HCT116 (cell line): ENCODE measurements around the gene ZNF423. TPM values are rescaled to one million over a fixed set of nuclear protein-coding genes. Genes with fewer than 3 reads are reported as not detected.

Experiments
- ATAC-seq: fragments of 200-7000 bp; cut with Tn5 transposase; 2 replicates; pipeline ENCODE4 v1.9.1; 2020; ENCODE audit warnings: mild to moderate bottlenecking, moderate library complexity
- BruUV-seq: library from RNA; stranded (reverse); fragments of 400-500 nt; replicated peaks from 2 replicates; lab custom pipeline; 2021; lab: Mats Ljungman, UMichigan
- CTCF ChIA-PET: fragments of 300-600 bp; sonication (Branson Sonifier 250); formaldehyde crosslinking; loops from one replicate; lab custom pipeline; 2021; ENCODE audit warnings: antibody characterized with exemption; lab: Charles Lee
- POLR2A ChIA-PET: fragments of 300-600, 350-600 bp; sonication (Branson Sonifier 250); formaldehyde crosslinking; loops from one replicate; lab custom pipeline; 2021; ENCODE audit warnings: antibody characterized with exemption; lab: Charles Lee
- RAD21 ChIA-PET, 2 experiments: fragments of 300-600 bp; sonication (Branson Sonifier 250); formaldehyde crosslinking; loops; one replicate each; lab custom pipeline; 2023; ENCODE audit warnings: low total read pairs in 2 of 2; ENCODE audit not compliant: uncharacterized antibody in 2 of 2, unreplicated experiment in 2 of 2, low non-redundant PET in 1 of 2; lab: Charles Lee
- DNase-seq: peaks from one replicate; pipeline ENCODE4 v3.0.0-alpha.2; 2010; ENCODE audit warnings: low read depth, low spot score
- H2AFZ ChIP-seq: fragments of 200-600 bp; shearing (Covaris generic), sonication (generic); 2 replicates; pipeline ENCODE4 v1.6.1; 2017; ENCODE audit warnings: low read depth, mixed run types, mixed read lengths, antibody characterized with exemption, low read length; ENCODE audit not compliant: poor library complexity, severe bottlenecking
- H3K27ac ChIP-seq: 2 replicates; pipeline ENCODE4 v1.5.1; 2012; ENCODE audit warnings: low read depth, low read length
- H3K27me3 ChIP-seq: fragments of 200-600 bp; sonication (generic); 2 replicates; pipeline ENCODE4 v1.6.1; 2016; ENCODE audit warnings: mixed run types, low read length, mixed read lengths; ENCODE audit not compliant: insufficient read depth
- H3K36me3 ChIP-seq, 2 experiments: fragments of 200-500 bp in 1 of 2; fragments of 200-600 bp in 1 of 2; sonication (Bioruptor generic) in 1 of 2; sonication (generic) in 1 of 2; 2 replicates each; pipeline versions ENCODE4 v1.5.1 to v1.6.1; 2014 to 2016; ENCODE audit warnings: low read length in 2 of 2, inconsistent platforms in 1 of 2, mixed read lengths in 1 of 2, mixed run types in 1 of 2; ENCODE audit not compliant: insufficient read depth in 2 of 2, control insufficient read depth in 1 of 2
- H3K4me1 ChIP-seq, 2 experiments: fragments of 200-600 bp in 1 of 2; sonication (generic) in 1 of 2; 2 replicates each; pipeline versions ENCODE4 v1.5.1 to v1.6.1; 2012 to 2017; ENCODE audit warnings: low read length in 2 of 2, inconsistent platforms in 1 of 2, mild to moderate bottlenecking in 1 of 2, mixed read lengths in 1 of 2, mixed run types in 1 of 2, moderate library complexity in 1 of 2; ENCODE audit not compliant: insufficient read depth in 2 of 2, control insufficient read depth in 1 of 2
- H3K4me2 ChIP-seq: fragments of 200-600 bp; sonication (generic); 2 replicates; pipeline ENCODE4 v1.6.1; 2017; ENCODE audit warnings: mixed run types, low read length, mixed read lengths
- H3K4me3 ChIP-seq, 2 experiments: fragments of 200-600 bp in 1 of 2; sonication (generic) in 1 of 2; replicated peaks in 1 of 2; 2 replicates each; pipeline ENCODE4 v1.5.1; 2011 to 2016; ENCODE audit warnings: low read length in 2 of 2, control low read depth in 1 of 2, low read depth in 1 of 2, mild to moderate bottlenecking in 1 of 2, mixed read lengths in 1 of 2, mixed run types in 1 of 2
- H3K79me2 ChIP-seq: fragments of 200-600 bp; sonication (generic); 2 replicates; pipeline ENCODE4 v1.6.1; 2017; ENCODE audit warnings: mild to moderate bottlenecking, mixed run types, low read length, moderate library complexity, mixed read lengths; ENCODE audit not compliant: insufficient read depth
- H3K9ac ChIP-seq: fragments of 200-600 bp; sonication (generic); 2 replicates; pipeline ENCODE4 v1.6.1; 2016; ENCODE audit warnings: low read length, mixed read lengths
- H3K9me2 ChIP-seq: fragments of 200-600 bp; sonication (generic), shearing (Covaris generic); 2 replicates; pipeline ENCODE4 v1.6.1; 2017; ENCODE audit warnings: mixed run types, mild to moderate bottlenecking, moderate library complexity; ENCODE audit not compliant: insufficient read depth
- H3K9me3 ChIP-seq, 2 experiments: fragments of 200-500 bp in 1 of 2; fragments of 200-600 bp in 1 of 2; sonication (Bioruptor generic) in 1 of 2; sonication (generic) in 1 of 2; 2 replicates each; pipeline ENCODE4 v1.6.1; 2014 to 2017; ENCODE audit warnings: low read length in 2 of 2, mixed read lengths in 2 of 2, inconsistent platforms in 1 of 2, low read depth in 1 of 2, mild to moderate bottlenecking in 1 of 2, mixed run types in 1 of 2, moderate library complexity in 1 of 2; ENCODE audit not compliant: control insufficient read depth in 1 of 2, insufficient read depth in 1 of 2
- H4K20me1 ChIP-seq: fragments of 200-600 bp; sonication (generic), shearing (Covaris generic); 2 replicates; pipeline ENCODE4 v1.6.1; 2017; ENCODE audit warnings: mixed run types, mild to moderate bottlenecking, moderate library complexity; ENCODE audit not compliant: insufficient read depth
- EZH2 ChIP-seq: fragments of 200-600 bp; sonication (generic); IDR thresholded peaks from 2 replicates; pipeline ENCODE4 v1.6.1; 2017; ENCODE audit warnings: antibody characterized with exemption, mixed run types
- EZH2phosphoT487 ChIP-seq: fragments of 200-600 bp; IDR thresholded peaks from 2 replicates; pipeline ENCODE4 v1.6.1; 2018; ENCODE audit warnings: antibody characterized with exemption, borderline replicate concordance
- FOSL1 ChIP-seq: IDR thresholded peaks from 2 replicates; pipeline ENCODE4 v1.6.1; 2012; ENCODE audit warnings: low read depth
- POLR2AphosphoS5 ChIP-seq: IDR thresholded peaks from 2 replicates; pipeline ENCODE4 v1.6.1; 2011; ENCODE audit warnings: mild to moderate bottlenecking, low read depth, low read length, moderate library complexity
- RAD21 ChIP-seq: IDR thresholded peaks from 2 replicates; pipeline ENCODE4 v1.6.1; 2012; ENCODE audit warnings: low read depth, mild to moderate bottlenecking
- SRF ChIP-seq: IDR thresholded peaks from 2 replicates; pipeline ENCODE4 v1.6.1; 2012; ENCODE audit warnings: low read depth
- YY1 ChIP-seq: IDR thresholded peaks from 2 replicates; pipeline ENCODE4 v1.6.1; 2011; ENCODE audit warnings: low read length, low read depth, moderate library complexity, mild to moderate bottlenecking; ENCODE audit not compliant: insufficient replicate concordance; ENCODE audit errors: extremely low read depth
- ZFX ChIP-seq: fragments of 450-650 bp; IDR thresholded peaks from 2 replicates; pipeline ENCODE4 v1.6.1; 2017
- intact Hi-C: fragments of 100-400 bp; cut with micrococcal nuclease; formaldehyde crosslinking; loops from 2 replicates; pipeline ENCODE4 v1.10.0; 2022
- total RNA-seq: library from RNA; stranded (reverse); gene quantifications from one replicate; pipeline ENCODE4 v1.2.1, GENCODE V29; 2021; ENCODE audit not compliant: unreplicated experiment
- TF ChIP-seq, protein P1 (sequence below): IDR thresholded peaks from 2 replicates; pipeline ENCODE4 v1.6.1; 2011; ENCODE audit warnings: mild to moderate bottlenecking, low read length, moderate library complexity; ENCODE audit not compliant: insufficient replicate concordance; ENCODE audit errors: extremely low read depth
- TF ChIP-seq, protein P2 (sequence below): IDR thresholded peaks from 2 replicates; pipeline ENCODE4 v1.6.1; 2012; ENCODE audit warnings: low read depth

ZNF423 gene
- total RNA-seq, 1 experiment from 2014 or later: 0.22 TPM

DNA sequence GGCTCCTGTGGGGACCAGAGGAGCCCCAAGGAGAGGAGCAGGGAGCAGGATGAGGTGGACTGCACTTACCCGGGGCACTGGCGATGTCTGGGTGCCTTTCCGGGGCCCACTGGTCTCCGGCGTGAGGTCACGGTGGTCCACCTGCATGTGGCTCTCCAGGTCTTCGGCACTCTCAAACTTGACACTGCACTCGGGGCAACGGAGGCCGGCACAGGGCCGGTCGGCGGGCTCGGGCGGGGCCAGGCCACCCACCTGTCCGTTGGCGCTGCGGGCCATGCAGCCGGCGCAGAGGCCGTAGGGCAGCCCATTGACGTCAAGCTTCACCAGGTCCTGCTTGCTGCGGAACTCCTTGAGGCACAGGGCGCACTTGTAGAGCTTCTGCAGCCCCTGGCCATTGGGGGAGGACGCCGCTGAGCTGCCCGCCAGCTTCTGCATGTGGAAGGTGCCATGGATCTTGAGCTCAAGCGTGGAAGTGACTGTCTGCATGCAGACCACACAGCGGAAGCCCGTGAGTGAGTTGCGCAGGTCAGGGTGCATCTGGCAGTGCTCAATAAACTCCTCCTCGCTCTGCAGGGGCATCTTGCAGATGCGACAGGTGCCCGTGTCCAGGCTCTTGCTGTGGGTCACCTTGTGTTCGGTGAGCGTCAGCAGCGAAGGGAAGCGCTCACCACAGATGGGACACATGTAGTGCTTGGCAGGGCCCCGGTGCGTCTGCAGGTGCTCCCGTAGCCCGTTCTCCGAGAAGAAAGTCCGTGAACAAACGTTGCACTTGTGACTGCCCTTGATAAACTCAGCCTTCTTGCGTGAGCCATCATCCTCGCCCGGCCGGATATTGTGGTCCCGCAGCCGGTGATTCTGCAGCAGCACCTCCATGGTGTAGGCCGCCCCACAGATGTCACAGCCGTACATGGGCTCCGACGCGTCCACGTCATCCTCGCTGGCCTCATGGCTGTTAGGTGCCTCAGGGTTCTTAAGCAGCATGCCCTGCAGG lies 220.0 kb downstream of the ZNF423 start:
- H3K27me3 ChIP-seq: no peaks in the 10 kb centered on the region
- no peaks in the 10 kb centered on the region for H3K9me2 ChIP-seq
- H2AFZ ChIP-seq: no peak overlapping the region
- no peak for DNase-seq
- H3K27ac ChIP-seq: no peak overlapping the region
- H3K4me3 ChIP-seq: no peak overlapping the region
- RAD21 ChIA-PET: no interaction called here
- no peaks in the 10 kb centered on the region for H4K20me1 ChIP-seq
- H3K79me2 ChIP-seq: no peaks in the 10 kb centered on the region
- intact Hi-C loops: no loop called here
- H3K4me2 ChIP-seq: no peak overlapping the region
- no peak for ATAC-seq
- no peak overlapping the region for H3K9ac ChIP-seq
- H3K4me1 ChIP-seq: no peaks in the 10 kb centered on the region
- no TSS peak for BruUV-seq
- CTCF ChIA-PET: no interaction called here
- H3K36me3 ChIP-seq: no peaks in the 10 kb centered on the region
- H3K9me3 ChIP-seq: no peaks in the 10 kb centered on the region
- POLR2A ChIA-PET: no interaction called here
- TF ChIP-seq EZH2phosphoT487 (no peak), FOSL1 (no peak)

DNA sequence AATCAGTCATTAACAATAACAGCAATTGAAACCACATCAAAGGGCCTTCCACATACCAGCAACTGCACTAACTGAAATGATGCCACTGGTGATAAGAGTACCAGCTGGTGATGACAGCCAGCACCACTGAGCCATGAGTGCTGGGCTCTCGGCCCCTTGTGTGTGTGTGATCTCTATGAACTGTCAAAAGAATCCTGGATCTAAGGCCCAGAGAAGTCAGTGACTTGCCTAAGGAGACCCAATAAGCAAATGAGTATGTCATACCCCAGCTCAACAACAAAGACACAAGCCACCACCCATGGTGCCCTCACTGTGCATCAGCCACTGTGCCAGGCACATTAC lies 220.9 kb downstream of the ZNF423 start:
- no TSS peak for BruUV-seq
- H3K27ac ChIP-seq: no peak overlapping the region
- no peak overlapping the region for H3K4me2 ChIP-seq
- H3K27me3 ChIP-seq: no peaks in the 10 kb centered on the region
- RAD21 ChIA-PET: no interaction called here
- no peak overlapping the region for H3K9ac ChIP-seq
- H3K4me3 ChIP-seq: no peak overlapping the region
- H3K9me2 ChIP-seq: no peaks in the 10 kb centered on the region
- DNase-seq (no peak), ATAC-seq (no peak)
- POLR2A ChIA-PET: no interaction called here
- intact Hi-C loops: no loop called here
- no peaks in the 10 kb centered on the region for H3K9me3 ChIP-seq
- CTCF ChIA-PET: no interaction called here
- no peaks in the 10 kb centered on the region for H4K20me1 ChIP-seq
- no peak overlapping the region for H2AFZ ChIP-seq
- H3K36me3 ChIP-seq: no peaks in the 10 kb centered on the region
- TF ChIP-seq SRF (no peak), YY1 (no peak), POLR2AphosphoS5 (no peak), ZFX (no peak), RAD21 (no peak), EZH2 (no peak)
- TF ChIP-seq, protein P1, sequence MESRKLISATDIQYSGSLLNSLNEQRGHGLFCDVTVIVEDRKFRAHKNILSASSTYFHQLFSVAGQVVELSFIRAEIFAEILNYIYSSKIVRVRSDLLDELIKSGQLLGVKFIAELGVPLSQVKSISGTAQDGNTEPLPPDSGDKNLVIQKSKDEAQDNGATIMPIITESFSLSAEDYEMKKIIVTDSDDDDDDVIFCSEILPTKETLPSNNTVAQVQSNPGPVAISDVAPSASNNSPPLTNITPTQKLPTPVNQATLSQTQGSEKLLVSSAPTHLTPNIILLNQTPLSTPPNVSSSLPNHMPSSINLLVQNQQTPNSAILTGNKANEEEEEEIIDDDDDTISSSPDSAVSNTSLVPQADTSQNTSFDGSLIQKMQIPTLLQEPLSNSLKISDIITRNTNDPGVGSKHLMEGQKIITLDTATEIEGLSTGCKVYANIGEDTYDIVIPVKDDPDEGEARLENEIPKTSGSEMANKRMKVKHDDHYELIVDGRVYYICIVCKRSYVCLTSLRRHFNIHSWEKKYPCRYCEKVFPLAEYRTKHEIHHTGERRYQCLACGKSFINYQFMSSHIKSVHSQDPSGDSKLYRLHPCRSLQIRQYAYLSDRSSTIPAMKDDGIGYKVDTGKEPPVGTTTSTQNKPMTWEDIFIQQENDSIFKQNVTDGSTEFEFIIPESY: no peak
- TF ChIP-seq, protein P2, sequence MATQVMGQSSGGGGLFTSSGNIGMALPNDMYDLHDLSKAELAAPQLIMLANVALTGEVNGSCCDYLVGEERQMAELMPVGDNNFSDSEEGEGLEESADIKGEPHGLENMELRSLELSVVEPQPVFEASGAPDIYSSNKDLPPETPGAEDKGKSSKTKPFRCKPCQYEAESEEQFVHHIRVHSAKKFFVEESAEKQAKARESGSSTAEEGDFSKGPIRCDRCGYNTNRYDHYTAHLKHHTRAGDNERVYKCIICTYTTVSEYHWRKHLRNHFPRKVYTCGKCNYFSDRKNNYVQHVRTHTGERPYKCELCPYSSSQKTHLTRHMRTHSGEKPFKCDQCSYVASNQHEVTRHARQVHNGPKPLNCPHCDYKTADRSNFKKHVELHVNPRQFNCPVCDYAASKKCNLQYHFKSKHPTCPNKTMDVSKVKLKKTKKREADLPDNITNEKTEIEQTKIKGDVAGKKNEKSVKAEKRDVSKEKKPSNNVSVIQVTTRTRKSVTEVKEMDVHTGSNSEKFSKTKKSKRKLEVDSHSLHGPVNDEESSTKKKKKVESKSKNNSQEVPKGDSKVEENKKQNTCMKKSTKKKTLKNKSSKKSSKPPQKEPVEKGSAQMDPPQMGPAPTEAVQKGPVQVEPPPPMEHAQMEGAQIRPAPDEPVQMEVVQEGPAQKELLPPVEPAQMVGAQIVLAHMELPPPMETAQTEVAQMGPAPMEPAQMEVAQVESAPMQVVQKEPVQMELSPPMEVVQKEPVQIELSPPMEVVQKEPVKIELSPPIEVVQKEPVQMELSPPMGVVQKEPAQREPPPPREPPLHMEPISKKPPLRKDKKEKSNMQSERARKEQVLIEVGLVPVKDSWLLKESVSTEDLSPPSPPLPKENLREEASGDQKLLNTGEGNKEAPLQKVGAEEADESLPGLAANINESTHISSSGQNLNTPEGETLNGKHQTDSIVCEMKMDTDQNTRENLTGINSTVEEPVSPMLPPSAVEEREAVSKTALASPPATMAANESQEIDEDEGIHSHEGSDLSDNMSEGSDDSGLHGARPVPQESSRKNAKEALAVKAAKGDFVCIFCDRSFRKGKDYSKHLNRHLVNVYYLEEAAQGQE: no peak
- H3K79me2 ChIP-seq: no peaks in the 10 kb centered on the region
- no peaks in the 10 kb centered on the region for H3K4me1 ChIP-seq
